ENCODE results near the gene HIF1A.

- TF ChIP-seq, protein P1, sequence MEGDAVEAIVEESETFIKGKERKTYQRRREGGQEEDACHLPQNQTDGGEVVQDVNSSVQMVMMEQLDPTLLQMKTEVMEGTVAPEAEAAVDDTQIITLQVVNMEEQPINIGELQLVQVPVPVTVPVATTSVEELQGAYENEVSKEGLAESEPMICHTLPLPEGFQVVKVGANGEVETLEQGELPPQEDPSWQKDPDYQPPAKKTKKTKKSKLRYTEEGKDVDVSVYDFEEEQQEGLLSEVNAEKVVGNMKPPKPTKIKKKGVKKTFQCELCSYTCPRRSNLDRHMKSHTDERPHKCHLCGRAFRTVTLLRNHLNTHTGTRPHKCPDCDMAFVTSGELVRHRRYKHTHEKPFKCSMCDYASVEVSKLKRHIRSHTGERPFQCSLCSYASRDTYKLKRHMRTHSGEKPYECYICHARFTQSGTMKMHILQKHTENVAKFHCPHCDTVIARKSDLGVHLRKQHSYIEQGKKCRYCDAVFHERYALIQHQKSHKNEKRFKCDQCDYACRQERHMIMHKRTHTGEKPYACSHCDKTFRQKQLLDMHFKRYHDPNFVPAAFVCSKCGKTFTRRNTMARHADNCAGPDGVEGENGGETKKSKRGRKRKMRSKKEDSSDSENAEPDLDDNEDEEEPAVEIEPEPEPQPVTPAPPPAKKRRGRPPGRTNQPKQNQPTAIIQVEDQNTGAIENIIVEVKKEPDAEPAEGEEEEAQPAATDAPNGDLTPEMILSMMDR (IDR thresholded peaks at IDR 0.05; ENCODE audit: extremely low read depth in 1 of 2, insufficient read depth in 1 of 2, low read depth in 1 of 2, low read length in 2 of 2), result no peak
- TF ChIP-seq POLR2AphosphoS5 (IDR thresholded peaks at IDR 0.05; ENCODE audit: insufficient read depth, low read depth, low read length) (no peak), EZH2 (IDR thresholded peaks at IDR 0.05; ENCODE audit: borderline replicate concordance, low read depth, low read length, severe bottlenecking) (no peak), POLR2A (IDR thresholded peaks at IDR 0.05; ENCODE audit: low read depth, low read length) (no peak), MYC (IDR thresholded peaks at IDR 0.05; ENCODE audit: low read depth, low read length) (no peak), FOS (IDR thresholded peaks at IDR 0.05; ENCODE audit: borderline replicate concordance, insufficient read depth, low read length) (no peak), JUN (IDR thresholded peaks at IDR 0.05; ENCODE audit: borderline replicate concordance, insufficient read depth, insufficient read length, low read depth) (no peak), GATA2 (IDR thresholded peaks at IDR 0.05; ENCODE audit: insufficient read depth, insufficient read length, low read depth, low read length) (no peak)
- TF ChIP-seq, protein P2, sequence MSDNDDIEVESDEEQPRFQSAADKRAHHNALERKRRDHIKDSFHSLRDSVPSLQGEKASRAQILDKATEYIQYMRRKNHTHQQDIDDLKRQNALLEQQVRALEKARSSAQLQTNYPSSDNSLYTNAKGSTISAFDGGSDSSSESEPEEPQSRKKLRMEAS (IDR thresholded peaks at IDR 0.05; ENCODE audit: insufficient read depth, insufficient read length), result no peak
Measured at GRCh38 chr14:61769893-61770292, 74.6 kb downstream of the HIF1A start.
